ENCODE data around the gene ATG4C.

The ATG4C gene

GRCh38 chr1:62897788-62898187 is 113.9 kb downstream of the ATG4C start:
- Mint-ChIP-seq H3K27me3 (ENCODE audit: low read depth) (no peaks in the 10 kb centered on the region), H3K4me1 (no peaks in the 10 kb centered on the region), H3K9me3 (no peaks in the 10 kb centered on the region), H3K36me3 (ENCODE audit: low read depth) (no peaks in the 10 kb centered on the region), H3K27ac (no peak overlapping the region), H3K4me3 (no peak overlapping the region)
- no peak for TF ChIP-seq CTCF (IDR thresholded peaks at IDR 0.05; ENCODE audit: unreplicated experiment in 3 of 3)

DNA sequence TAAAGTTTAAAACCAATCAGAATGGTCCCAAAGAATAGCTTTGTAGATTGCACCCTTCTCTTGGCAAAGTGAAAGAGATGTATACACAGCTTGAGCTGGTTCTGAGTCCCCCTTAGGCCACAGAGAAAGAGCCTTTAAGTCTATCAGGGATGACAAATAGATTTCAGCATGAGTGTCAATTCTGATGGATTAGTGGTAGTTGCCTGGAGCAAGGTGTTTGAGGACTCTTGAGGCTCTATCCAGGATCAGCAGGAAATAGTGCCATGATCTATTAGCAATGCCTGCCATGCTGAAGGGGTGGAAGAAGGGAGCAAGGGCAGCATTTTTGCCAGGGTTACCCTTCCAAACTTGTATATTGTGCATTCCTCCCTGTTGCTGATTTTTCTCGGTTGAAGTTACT is 116.6 kb downstream of the ATG4C start:
- H3K9me3 Mint-ChIP-seq: no peaks in the 10 kb centered on the region
- TF ChIP-seq CTCF (IDR thresholded peaks at IDR 0.05; ENCODE audit: unreplicated experiment in 3 of 3): no peak
- peaks cover 8% of the 10 kb centered on the region for H3K27me3 Mint-ChIP-seq (ENCODE audit: low read depth)

GRCh38 chr1:62901650-62902049 is 117.7 kb downstream of the ATG4C start:
- Mint-ChIP-seq H3K9me3 (no peaks in the 10 kb centered on the region), H3K4me3 (no peak overlapping the region), H3K36me3 (ENCODE audit: low read depth) (no peaks in the 10 kb centered on the region), H3K4me1 (peaks cover 14% of the 10 kb centered on the region), H3K27me3 (ENCODE audit: low read depth) (peaks cover 8% of the 10 kb centered on the region), H3K27ac (no peak overlapping the region)
- TF ChIP-seq CTCF (IDR thresholded peaks at IDR 0.05; ENCODE audit: unreplicated experiment in 3 of 3): no peak

More for the DNA sequence above, 116.6 kb downstream of the ATG4C start:
- no peak overlapping the region for H3K4me3 Mint-ChIP-seq
- H3K36me3 Mint-ChIP-seq (ENCODE audit: low read depth): no peaks in the 10 kb centered on the region
- H3K27ac Mint-ChIP-seq: no peak overlapping the region
- H3K4me1 Mint-ChIP-seq: peaks cover 10% of the 10 kb centered on the region

DNA sequence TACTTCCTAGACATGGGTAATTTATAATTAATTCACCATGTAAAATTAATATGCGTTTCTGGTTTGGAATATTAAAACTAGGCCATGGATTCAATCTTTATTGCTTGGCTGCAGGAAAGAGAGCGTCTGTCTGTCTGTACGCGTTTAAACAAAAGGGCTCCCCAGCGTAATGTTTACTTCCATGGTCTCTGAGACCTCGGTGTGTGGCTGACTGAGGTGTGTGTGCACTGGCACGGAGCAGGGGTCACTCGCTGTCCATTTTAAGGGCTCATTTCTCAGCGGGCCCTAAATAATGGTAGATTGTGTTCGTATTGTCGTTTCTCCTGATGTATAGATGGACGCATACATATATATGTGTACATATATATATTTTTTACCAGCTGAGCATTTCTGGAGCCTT is 119.6 kb downstream of the ATG4C start:
- Mint-ChIP-seq H3K27ac (no peak overlapping the region), H3K27me3 (ENCODE audit: low read depth) (peaks cover 8% of the 10 kb centered on the region), H3K9me3 (no peaks in the 10 kb centered on the region), H3K4me3 (no peak overlapping the region), H3K36me3 (ENCODE audit: low read depth) (no peaks in the 10 kb centered on the region), H3K4me1 (peaks cover 14% of the 10 kb centered on the region)
- TF ChIP-seq CTCF (IDR thresholded peaks at IDR 0.05; ENCODE audit: unreplicated experiment in 3 of 3): no peak

DNA sequence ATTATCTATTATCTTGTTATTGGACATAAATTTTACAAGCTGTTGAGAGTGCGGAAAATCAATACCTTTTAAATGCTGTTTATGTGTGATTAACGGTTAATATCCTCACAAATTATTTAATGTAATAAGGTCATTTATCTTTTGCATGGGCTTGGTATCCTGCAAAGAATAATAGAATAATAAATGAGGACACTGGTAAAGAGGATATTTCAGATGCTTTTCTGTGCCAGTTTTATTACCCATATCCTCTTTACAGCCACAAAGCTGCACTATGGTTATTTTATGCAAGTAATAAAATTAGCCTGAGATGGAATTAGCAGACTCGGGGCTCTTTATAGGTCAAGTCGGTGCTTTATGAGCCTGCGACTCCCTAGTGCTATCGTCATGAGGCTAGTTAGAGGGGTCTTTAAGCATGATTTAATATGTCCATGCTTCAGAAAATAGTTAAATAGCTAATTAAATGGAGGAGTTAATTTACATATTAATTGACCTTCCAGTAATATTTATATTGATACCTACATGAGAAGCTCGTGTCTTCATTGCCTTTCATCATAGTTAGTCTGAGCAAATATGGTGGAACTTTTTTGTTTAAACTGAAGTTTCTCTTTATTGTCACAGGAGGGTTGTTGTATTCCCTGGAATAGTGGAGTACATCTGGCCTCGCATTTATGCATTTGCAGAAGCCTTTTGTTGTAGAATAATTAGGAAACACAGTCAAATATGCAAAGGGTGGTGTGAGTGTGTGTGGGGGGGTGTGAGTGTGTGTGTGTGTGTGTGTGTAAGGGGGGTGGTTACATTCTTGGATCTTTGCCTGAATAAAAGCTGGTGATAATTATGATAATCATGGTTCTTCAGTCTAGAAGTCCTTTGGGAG is 120.3 kb downstream of the ATG4C start:
- Mint-ChIP-seq H3K27me3 (ENCODE audit: low read depth) (peaks cover 8% of the 10 kb centered on the region), H3K9me3 (no peaks in the 10 kb centered on the region), H3K27ac (no peak overlapping the region), H3K36me3 (ENCODE audit: low read depth) (no peaks in the 10 kb centered on the region), H3K4me3 (no peak overlapping the region), H3K4me1 (peaks cover 14% of the 10 kb centered on the region)
- TF ChIP-seq CTCF (IDR thresholded peaks at IDR 0.05; ENCODE audit: unreplicated experiment in 3 of 3): no peak

- no peaks in the 10 kb centered on the region for H3K9me3 Mint-ChIP-seq
- H3K27ac Mint-ChIP-seq: no peak overlapping the region
- TF ChIP-seq CTCF (IDR thresholded peaks at IDR 0.05; ENCODE audit: unreplicated experiment in 3 of 3): no peak
- peaks cover 8% of the 10 kb centered on the region for H3K27me3 Mint-ChIP-seq (ENCODE audit: low read depth)
- H3K4me1 Mint-ChIP-seq: peaks cover 14% of the 10 kb centered on the region
- H3K4me3 Mint-ChIP-seq: no peak overlapping the region
- no peaks in the 10 kb centered on the region for H3K36me3 Mint-ChIP-seq (ENCODE audit: low read depth)
Observed at GRCh38 chr1:62904856-62905225, 120.9 kb downstream of the ATG4C start.

Measured in nephron (organoid).